ENCODE measurements around the gene CARNS1.

DNA sequence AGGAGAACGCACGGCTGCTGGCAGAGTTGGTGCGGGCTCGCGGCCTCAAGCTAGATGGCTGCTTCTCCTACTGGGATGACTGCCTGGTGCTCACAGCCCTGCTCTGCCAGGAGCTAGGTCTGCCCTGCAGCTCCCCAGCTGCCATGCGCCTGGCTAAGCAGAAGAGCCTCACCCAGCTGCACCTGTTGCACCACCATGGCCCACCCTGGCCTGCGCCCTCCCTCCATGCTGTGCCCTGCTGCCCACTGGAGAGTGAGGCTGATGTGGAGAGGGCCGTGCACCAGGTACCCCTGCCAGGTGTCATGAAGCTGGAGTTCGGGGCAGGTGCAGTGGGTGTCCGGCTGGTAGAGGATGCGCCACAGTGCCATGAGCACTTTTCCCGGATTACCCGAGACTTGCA lies 8.0 kb downstream of the CARNS1 start:
- TF ChIP-seq, protein P1, sequence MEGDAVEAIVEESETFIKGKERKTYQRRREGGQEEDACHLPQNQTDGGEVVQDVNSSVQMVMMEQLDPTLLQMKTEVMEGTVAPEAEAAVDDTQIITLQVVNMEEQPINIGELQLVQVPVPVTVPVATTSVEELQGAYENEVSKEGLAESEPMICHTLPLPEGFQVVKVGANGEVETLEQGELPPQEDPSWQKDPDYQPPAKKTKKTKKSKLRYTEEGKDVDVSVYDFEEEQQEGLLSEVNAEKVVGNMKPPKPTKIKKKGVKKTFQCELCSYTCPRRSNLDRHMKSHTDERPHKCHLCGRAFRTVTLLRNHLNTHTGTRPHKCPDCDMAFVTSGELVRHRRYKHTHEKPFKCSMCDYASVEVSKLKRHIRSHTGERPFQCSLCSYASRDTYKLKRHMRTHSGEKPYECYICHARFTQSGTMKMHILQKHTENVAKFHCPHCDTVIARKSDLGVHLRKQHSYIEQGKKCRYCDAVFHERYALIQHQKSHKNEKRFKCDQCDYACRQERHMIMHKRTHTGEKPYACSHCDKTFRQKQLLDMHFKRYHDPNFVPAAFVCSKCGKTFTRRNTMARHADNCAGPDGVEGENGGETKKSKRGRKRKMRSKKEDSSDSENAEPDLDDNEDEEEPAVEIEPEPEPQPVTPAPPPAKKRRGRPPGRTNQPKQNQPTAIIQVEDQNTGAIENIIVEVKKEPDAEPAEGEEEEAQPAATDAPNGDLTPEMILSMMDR (conservative IDR thresholded peaks at IDR 0.05; ENCODE audit: low read length), result no peak
- no peak for TF ChIP-seq EZH2phosphoT487 (IDR thresholded peaks at IDR 0.05; ENCODE audit: borderline replicate concordance)

Data from Loucy (cell line).